ENCODE measurements around the gene EZH2. TPM values are rescaled to one million over a fixed set of nuclear protein-coding genes. Genes with fewer than 3 reads are reported as not detected.
A peak's percentile ranks its signal among the peaks of the same experiment; 100 is the strongest.

EZH2 gene
- total and polyA plus RNA-seq, 2 of the 4 experiments (the other 2 are of a cell fraction): 13.1 to 19.8 TPM

GRCh38 chr7:148773334-148773733 is 110.8 kb downstream of the EZH2 start:
- no peak overlapping the region for H4K91ac ChIP-seq (ENCODE audit: insufficient read depth, low read depth, low read length)
- no peak overlapping the region for H2AK9ac ChIP-seq (replicated peaks; ENCODE audit: low read depth, low read length, poor library complexity)
- no peak overlapping the region for H3K4me3 ChIP-seq (ENCODE audit: insufficient read depth, low read depth, low read length)
- dilution Hi-C loops (cut with HindIII; ENCODE audit: low sequenced_read_pairs, unreplicated experiment): no loop called here
- ChIA-PET POLR2A (ENCODE audit: unreplicated experiment) (no interaction called here), CTCF (interaction anchor here (0.7 to 1.8 kb wide), 3 partner anchors 11 to 84 kb away, joined by 3 to 5 read pairs (median 3); no protein-coding TSS in a partner anchor)
- H4K20me1 ChIP-seq (ENCODE audit: insufficient read depth, low read length): peaks cover 5% of the 10 kb centered on the region; the same call in 1 of the 2 replicates
- H3K36me3 ChIP-seq (ENCODE audit: control insufficient read depth, insufficient read depth, low read length): peaks cover 17% of the 10 kb centered on the region
- TF ChIP-seq MXI1 (IDR thresholded peaks at IDR 0.05; ENCODE audit: borderline replicate concordance, low read depth, low read length): no peak
- TF ChIP-seq CHD1 (IDR thresholded peaks at IDR 0.05; ENCODE audit: low read depth, low read length): no peak
- no peak for TF ChIP-seq POLR2A (IDR thresholded peaks at IDR 0.05; ENCODE audit: low read depth, low read length)
- TF ChIP-seq BHLHE40 (IDR thresholded peaks at IDR 0.05; ENCODE audit: low read depth, low read length): no peak
- TF ChIP-seq CTCF (conservative IDR thresholded peaks at IDR 0.05; ENCODE audit: low read depth, low read length): no peak
- no peak for TF ChIP-seq USF2 (IDR thresholded peaks at IDR 0.05; ENCODE audit: low read depth, low read length)
- no peak for TF ChIP-seq CEBPB (IDR thresholded peaks at IDR 0.05; ENCODE audit: low read depth, low read length)
- no peak for TF ChIP-seq RCOR1 (IDR thresholded peaks at IDR 0.05; ENCODE audit: insufficient replicate concordance, low read length)
- no peak for TF ChIP-seq SMC3 (IDR thresholded peaks at IDR 0.05; ENCODE audit: low read depth, low read length)
- no peak for TF ChIP-seq NFE2L2 (IDR thresholded peaks at IDR 0.05; ENCODE audit: low read depth, low read length)
- TF ChIP-seq FOS (IDR thresholded peaks at IDR 0.05; ENCODE audit: low read depth, low read length): no peak
- TF ChIP-seq RAD21 (IDR thresholded peaks at IDR 0.05; ENCODE audit: low read length): no peak
- peak overlapping the region; percentile 49 for H3K14ac ChIP-seq (replicated peaks; ENCODE audit: low read depth, low read length)
- 0 out of 2 replicates have a peak overlapping the region, but pooled peaks have one; percentile 23 for H2AK5ac ChIP-seq (ENCODE audit: low read depth, low read length)
- peak overlapping the region; percentile 37 for H3K27ac ChIP-seq (ENCODE audit: insufficient read depth, low read length)
- 0 out of 3 replicates have a peak overlapping the region, but pooled peaks have one; percentile 4 for H2BK15ac ChIP-seq (ENCODE audit: low read depth, low read length)
- no TSS peak for BruUV-seq (replicated peaks)
- WGBS, 2 experiments (ENCODE audit: extremely low coverage in 2 of 2, insufficient read length in 1 of 2): 78% methylated on average over 6 of the region's 10 CpGs; no CpG with 5 or more reads in 1 of the 2 experiments
- H2BK20ac ChIP-seq (ENCODE audit: low read depth, low read length): 0 out of 2 replicates have a peak overlapping the region, but pooled peaks have one; percentile 1
- H2BK120ac ChIP-seq (ENCODE audit: low read depth, low read length): no peak overlapping the region
- peak overlapping the region; percentile 25; the same call in 1 of the 2 replicates for H3K23ac ChIP-seq (ENCODE audit: low read depth, low read length)
- peak overlapping the region in 1 of 2 experiments; percentile 20; a peak in 1 of 4 replicates for H4K8ac ChIP-seq (ENCODE audit: low read depth in 2 of 2, low read length in 2 of 2)
- H3K4ac ChIP-seq (ENCODE audit: low read depth, low read length): peak overlapping the region; percentile 64
- intact Hi-C loops (cut with micrococcal nuclease): loop anchor here (2.0 kb wide), 3 partner anchors 73 to 199 kb away; no protein-coding TSS in a partner anchor
- H3K56ac ChIP-seq (ENCODE audit: extremely low read depth, insufficient read depth, low read length): no peak overlapping the region
- H3K9me1 ChIP-seq (ENCODE audit: insufficient read depth, low read length): peaks cover 6% of the 10 kb centered on the region
- H3K79me1 ChIP-seq (ENCODE audit: low read depth in 1 of 2, low read length in 2 of 2): peaks cover 35 to 40% of the 10 kb centered on the region in 2 experiments
- peak overlapping the region; percentile 53 for H2BK5ac ChIP-seq (ENCODE audit: low read depth, low read length, poor library complexity, severe bottlenecking)
- H3K18ac ChIP-seq (ENCODE audit: low read depth, low read length): no peak overlapping the region
- DNase-seq (no peak), ATAC-seq (ENCODE audit: low read depth) (no peak)
- H3K9me3 ChIP-seq (ENCODE audit: control insufficient read depth, insufficient read depth, low read length): no peaks in the 10 kb centered on the region
- no peak overlapping the region for H3K9ac ChIP-seq (ENCODE audit: low read depth, low read length)
- no peak overlapping the region; the same call in 1 of the 2 replicates for H4K5ac ChIP-seq (ENCODE audit: low read depth, low read length)
- no peak overlapping the region for H2AFZ ChIP-seq (replicated peaks; ENCODE audit: low read length, poor library complexity)
- no peak overlapping the region for H3K4me2 ChIP-seq (ENCODE audit: low read depth, low read length)
- H3K4me1 ChIP-seq (ENCODE audit: control insufficient read depth, insufficient read depth, low read length): peaks cover 5% of the 10 kb centered on the region
- no peaks in the 10 kb centered on the region for H3K27me3 ChIP-seq (ENCODE audit: control insufficient read depth, insufficient read depth, low read length)
- in situ Hi-C loops (cut with MboI; ENCODE audit: low sequenced_read_pairs): no loop called here
